Astrocyte (in vitro differentiated cells and primary cell): ENCODE data around the gene CDK3. TPM values are rescaled to one million over a fixed set of nuclear protein-coding genes. Genes with fewer than 3 reads are reported as not detected.

Experiments
- DNase-seq: peaks from one replicate; pipeline ENCODE4 v3.0.0-alpha.2; 2010; ENCODE audit warnings: low read depth
- FAIRE-seq: peaks from 2 replicates; lab custom pipeline; 2011; peaks lifted over from hg19 to GRCh38; lab: Jason Lieb, UNC
- H2AFZ ChIP-seq: 2 replicates; pipeline ENCODE4 v1.6.0; 2012; ENCODE audit warnings: low read depth, low read length, inconsistent platforms
- H3K27ac ChIP-seq: 2 replicates; pipeline ENCODE4 v1.5.1; 2011; ENCODE audit warnings: low read depth, low read length, inconsistent platforms
- H3K27me3 ChIP-seq: 2 replicates; pipeline ENCODE4 v1.6.0; 2011; ENCODE audit warnings: low read length, inconsistent platforms; ENCODE audit not compliant: insufficient read depth
- H3K36me3 ChIP-seq: 2 replicates; pipeline ENCODE4 v1.5.1; 2011; ENCODE audit warnings: low read length, inconsistent platforms; ENCODE audit not compliant: insufficient read depth
- H3K4me1 ChIP-seq: 2 replicates; pipeline ENCODE4 v1.5.1; 2011; ENCODE audit warnings: low read length, inconsistent platforms; ENCODE audit not compliant: insufficient read depth
- H3K4me2 ChIP-seq: 2 replicates; pipeline ENCODE4 v1.6.0; 2012; ENCODE audit warnings: low read length, inconsistent platforms
- H3K4me3 ChIP-seq: 2 replicates; pipeline ENCODE4 v1.5.1; 2011; ENCODE audit warnings: low read depth, mild to moderate bottlenecking, low read length, inconsistent platforms; ENCODE audit not compliant: insufficient read depth
- H3K79me2 ChIP-seq: 2 replicates; pipeline ENCODE4 v1.6.0; 2012; ENCODE audit warnings: mild to moderate bottlenecking, low read length, inconsistent platforms; ENCODE audit not compliant: insufficient read depth
- H3K9ac ChIP-seq: 2 replicates; pipeline ENCODE4 v1.6.0; 2012; ENCODE audit warnings: mild to moderate bottlenecking, low read length, inconsistent platforms
- H3K9me3 ChIP-seq: 2 replicates; pipeline ENCODE4 v1.5.1; 2012; ENCODE audit warnings: low read depth, mild to moderate bottlenecking, low read length, inconsistent platforms; ENCODE audit not compliant: insufficient read depth
- H4K20me1 ChIP-seq: 2 replicates; pipeline ENCODE4 v1.6.0; 2012; ENCODE audit warnings: low read length, inconsistent platforms; ENCODE audit not compliant: insufficient read depth
- H3K27ac Mint-ChIP-seq: one replicate; pipeline ENCODE4 v1.8.0; 2021; ENCODE audit warnings: mild to moderate bottlenecking, mixed read lengths; ENCODE audit not compliant: unreplicated experiment
- H3K27me3 Mint-ChIP-seq: one replicate; pipeline ENCODE4 v1.8.0; 2021; ENCODE audit warnings: low read depth, mixed read lengths; ENCODE audit not compliant: unreplicated experiment
- H3K36me3 Mint-ChIP-seq: one replicate; pipeline ENCODE4 v1.8.0; 2021; ENCODE audit warnings: low read depth, mixed read lengths; ENCODE audit not compliant: unreplicated experiment
- H3K4me1 Mint-ChIP-seq: one replicate; pipeline ENCODE4 v1.8.0; 2021; ENCODE audit warnings: low read depth, mixed read lengths; ENCODE audit not compliant: unreplicated experiment
- H3K4me3 Mint-ChIP-seq: one replicate; pipeline ENCODE4 v1.8.0; 2021; ENCODE audit warnings: mild to moderate bottlenecking, moderate library complexity, mixed read lengths; ENCODE audit not compliant: unreplicated experiment
- H3K9me3 Mint-ChIP-seq: one replicate; pipeline ENCODE4 v1.8.0; 2021; ENCODE audit warnings: mild to moderate bottlenecking, mixed read lengths; ENCODE audit not compliant: unreplicated experiment
- CTCF ChIP-seq: IDR thresholded peaks from 2 replicates; pipeline ENCODE4 v1.5.1; 2011; ENCODE audit warnings: low read depth, mild to moderate bottlenecking, inconsistent platforms, low read length, moderate library complexity; ENCODE audit not compliant: insufficient read depth
- EZH2 ChIP-seq: IDR thresholded peaks from 2 replicates; pipeline ENCODE4 v1.6.1; 2012; ENCODE audit warnings: mild to moderate bottlenecking, low read length, inconsistent platforms; ENCODE audit not compliant: insufficient read depth
- total RNA-seq: library from RNA; stranded (reverse); gene quantifications from 2 replicates; pipeline ENCODE4 v1.2.1, GENCODE V29; 2021

Gene CDK3
- total RNA-seq, 1 donor from 2014 or later: 5.0 TPM

- Histone ChIP-seq H3K27me3 (no peaks in the 10 kb centered on the region), H3K79me2 (no peaks in the 10 kb centered on the region), H3K9ac (no peak overlapping the region), H4K20me1 (no peaks in the 10 kb centered on the region), H2AFZ (no peak overlapping the region), H3K9me3 (no peaks in the 10 kb centered on the region), H3K4me1 (no peaks in the 10 kb centered on the region), H3K36me3 (no peaks in the 10 kb centered on the region), H3K4me2 (no peak overlapping the region), H3K27ac (no peak overlapping the region), H3K4me3 (no peak overlapping the region)
- no peak overlapping the region for H3K27ac Mint-ChIP-seq
- H3K27me3 Mint-ChIP-seq: no peaks in the 10 kb centered on the region
- peaks cover 8% of the 10 kb centered on the region for H3K36me3 Mint-ChIP-seq
- no peak for FAIRE-seq
- H3K4me3 Mint-ChIP-seq: no peak overlapping the region
- peaks cover 3% of the 10 kb centered on the region for H3K9me3 Mint-ChIP-seq
- TF ChIP-seq CTCF (no peak), EZH2 (no peak)
- no peak for DNase-seq
- peaks cover 8% of the 10 kb centered on the region for H3K4me1 Mint-ChIP-seq
These were observed 3.3 kb downstream of the CDK3 start for GRCh38 chr17:76003915-76004314.

- Mint-ChIP-seq H3K36me3 (peaks cover 13% of the 10 kb centered on the region), H3K27ac (no peak overlapping the region), H3K9me3 (peaks cover 4% of the 10 kb centered on the region), H3K4me3 (no peak overlapping the region), H3K27me3 (peaks cover 6% of the 10 kb centered on the region), H3K4me1 (peaks cover 8% of the 10 kb centered on the region)
- Histone ChIP-seq H4K20me1 (no peaks in the 10 kb centered on the region), H3K4me1 (no peaks in the 10 kb centered on the region), H3K9ac (no peak overlapping the region), H3K27me3 (no peaks in the 10 kb centered on the region), H3K79me2 (no peaks in the 10 kb centered on the region), H2AFZ (no peak overlapping the region), H3K4me2 (no peak overlapping the region), H3K36me3 (no peaks in the 10 kb centered on the region), H3K9me3 (no peaks in the 10 kb centered on the region), H3K4me3 (no peak overlapping the region), H3K27ac (no peak overlapping the region)
- no peak for FAIRE-seq
- TF ChIP-seq CTCF (no peak), EZH2 (no peak)
- no peak for DNase-seq
These were observed 4.2 kb downstream of the CDK3 start for GRCh38 chr17:76004750-76005262.

DNA sequence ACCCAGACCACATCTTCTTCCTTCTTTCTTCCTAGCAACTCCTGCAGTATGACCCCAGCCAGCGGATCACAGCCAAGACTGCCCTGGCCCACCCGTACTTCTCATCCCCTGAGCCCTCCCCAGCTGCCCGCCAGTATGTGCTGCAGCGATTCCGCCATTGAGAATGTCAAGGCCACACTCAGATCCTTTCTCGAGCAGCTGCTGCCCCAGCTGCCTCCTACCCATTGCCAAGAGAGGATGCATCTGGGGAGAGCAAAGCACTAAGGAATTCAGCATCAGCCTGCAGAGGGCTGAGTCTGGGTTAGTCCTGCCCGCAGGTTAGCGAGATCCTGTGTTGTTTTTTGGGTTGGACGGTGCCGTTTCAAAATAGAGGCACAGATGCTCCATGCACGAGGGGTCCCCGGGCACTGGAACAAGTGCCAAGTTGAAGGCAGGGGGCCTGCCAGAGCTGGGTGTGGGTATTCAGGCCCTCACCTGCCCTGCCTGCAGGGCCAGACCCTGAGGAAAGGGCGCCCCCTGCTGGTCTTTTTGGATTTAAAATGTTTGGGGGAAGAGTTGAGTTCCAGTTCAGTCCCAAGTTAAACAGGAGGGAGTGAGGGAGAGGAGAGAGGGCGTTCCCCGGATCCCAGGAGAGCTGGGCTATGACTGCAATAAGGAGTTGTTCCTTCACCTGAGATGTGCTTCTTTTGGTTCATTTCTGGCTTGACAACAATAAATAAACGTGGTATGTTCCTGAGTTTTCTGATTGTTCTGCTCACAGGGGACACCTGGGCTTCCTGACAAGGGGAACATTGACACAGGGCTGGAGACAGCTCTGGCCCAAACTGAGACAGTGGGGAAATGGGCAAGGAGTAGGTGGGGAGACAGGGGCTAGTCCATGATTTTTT is 4.9 kb downstream of the CDK3 start:
- Mint-ChIP-seq H3K36me3 (peaks cover 11% of the 10 kb centered on the region), H3K27ac (peak overlapping the region; percentile 36), H3K27me3 (peaks cover 9% of the 10 kb centered on the region), H3K4me1 (peaks cover 8% of the 10 kb centered on the region), H3K9me3 (peaks cover 4% of the 10 kb centered on the region), H3K4me3 (peak overlapping the region; percentile 20)
- Histone ChIP-seq H3K9ac (no peak overlapping the region), H3K4me2 (no peak overlapping the region), H3K27ac (no peak overlapping the region), H3K79me2 (no peaks in the 10 kb centered on the region), H3K36me3 (no peaks in the 10 kb centered on the region), H4K20me1 (no peaks in the 10 kb centered on the region), H3K27me3 (no peaks in the 10 kb centered on the region), H3K9me3 (no peaks in the 10 kb centered on the region), H2AFZ (no peak overlapping the region), H3K4me3 (no peak overlapping the region), H3K4me1 (no peaks in the 10 kb centered on the region)
- DNase-seq (no peak), FAIRE-seq (no peak)
- TF ChIP-seq EZH2: no peak
- peak; percentile 47 for TF ChIP-seq CTCF
